ENCODE results near the gene PRKCE. TPM values are rescaled to one million over a fixed set of nuclear protein-coding genes. Genes with fewer than 3 reads are reported as not detected.

PRKCE gene
- total and polyA plus RNA-seq, 2 experiments from 2014 or later, result 9.6 to 11.9 TPM

DNA sequence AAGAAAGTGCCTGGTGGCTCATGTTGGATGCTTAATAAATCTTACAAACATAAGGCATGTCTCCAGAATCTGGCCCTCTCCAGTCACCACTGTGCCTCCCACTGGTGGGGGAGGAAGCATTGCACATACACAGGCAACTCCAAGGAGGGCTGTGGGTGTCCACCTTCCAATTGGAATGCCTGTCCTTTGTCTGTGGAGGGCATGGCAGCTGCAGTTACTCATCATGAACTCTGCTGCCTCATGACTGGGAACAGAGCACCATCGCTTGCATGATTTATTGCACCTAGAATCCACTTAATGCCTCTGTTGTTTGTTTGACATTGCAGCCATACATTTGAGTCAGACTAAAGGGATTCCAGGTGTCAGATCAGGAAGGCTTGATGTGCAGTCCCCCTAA, 278.9 kb downstream of the PRKCE start:
- Histone ChIP-seq H3K9me2 (replicated peaks; ENCODE audit: insufficient read depth) (no peaks in the 10 kb centered on the region), H3K4me1 (ENCODE audit: insufficient read depth) (no peaks in the 10 kb centered on the region), H3K36me3 (replicated peaks; ENCODE audit: insufficient read depth, low read depth) (no peaks in the 10 kb centered on the region), H3K27ac (peak overlapping the region; percentile 41), H3K9me3 (ENCODE audit: low read depth) (no peaks in the 10 kb centered on the region), H3K79me2 (no peaks in the 10 kb centered on the region), H3K4me3 (no peak overlapping the region), H4K20me1 (ENCODE audit: insufficient read depth, poor library complexity, severe bottlenecking) (no peaks in the 10 kb centered on the region), H3K27me3 (no peaks in the 10 kb centered on the region), H2AFZ (no peak overlapping the region), H3K4me2 (no peak overlapping the region)
- peak; percentile 60 for DNase-seq (ENCODE audit: low spot score)
- TF ChIP-seq, protein P1, sequence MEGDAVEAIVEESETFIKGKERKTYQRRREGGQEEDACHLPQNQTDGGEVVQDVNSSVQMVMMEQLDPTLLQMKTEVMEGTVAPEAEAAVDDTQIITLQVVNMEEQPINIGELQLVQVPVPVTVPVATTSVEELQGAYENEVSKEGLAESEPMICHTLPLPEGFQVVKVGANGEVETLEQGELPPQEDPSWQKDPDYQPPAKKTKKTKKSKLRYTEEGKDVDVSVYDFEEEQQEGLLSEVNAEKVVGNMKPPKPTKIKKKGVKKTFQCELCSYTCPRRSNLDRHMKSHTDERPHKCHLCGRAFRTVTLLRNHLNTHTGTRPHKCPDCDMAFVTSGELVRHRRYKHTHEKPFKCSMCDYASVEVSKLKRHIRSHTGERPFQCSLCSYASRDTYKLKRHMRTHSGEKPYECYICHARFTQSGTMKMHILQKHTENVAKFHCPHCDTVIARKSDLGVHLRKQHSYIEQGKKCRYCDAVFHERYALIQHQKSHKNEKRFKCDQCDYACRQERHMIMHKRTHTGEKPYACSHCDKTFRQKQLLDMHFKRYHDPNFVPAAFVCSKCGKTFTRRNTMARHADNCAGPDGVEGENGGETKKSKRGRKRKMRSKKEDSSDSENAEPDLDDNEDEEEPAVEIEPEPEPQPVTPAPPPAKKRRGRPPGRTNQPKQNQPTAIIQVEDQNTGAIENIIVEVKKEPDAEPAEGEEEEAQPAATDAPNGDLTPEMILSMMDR (IDR thresholded peaks at IDR 0.05; ENCODE audit: poor library complexity), result no peak
- TF ChIP-seq EZH2phosphoT487 (IDR thresholded peaks at IDR 0.05; ENCODE audit: low read depth, severe bottlenecking, unreplicated experiment) (no peak), EZH2 (IDR thresholded peaks at IDR 0.05; ENCODE audit: borderline replicate concordance) (no peak)
- 38% methylated on average over 1 of the region's 1 CpG for WGBS (ENCODE audit: low lambda C conversion rate, missing lambda C conversion rate)

GRCh38 chr2:45932278-45932975, 281.0 kb downstream of the PRKCE start:
- Histone ChIP-seq H3K27me3 (no peaks in the 10 kb centered on the region), H3K9me3 (ENCODE audit: low read depth) (no peaks in the 10 kb centered on the region), H3K4me3 (no peak overlapping the region), H3K4me1 (ENCODE audit: insufficient read depth) (peaks cover 3% of the 10 kb centered on the region), H3K79me2 (no peaks in the 10 kb centered on the region), H3K27ac (no peak overlapping the region), H3K36me3 (replicated peaks; ENCODE audit: insufficient read depth, low read depth) (no peaks in the 10 kb centered on the region), H4K20me1 (ENCODE audit: insufficient read depth, poor library complexity, severe bottlenecking) (no peaks in the 10 kb centered on the region), H2AFZ (no peak overlapping the region), H3K4me2 (no peak overlapping the region), H3K9me2 (replicated peaks; ENCODE audit: insufficient read depth) (no peaks in the 10 kb centered on the region)
- no peak for TF ChIP-seq EZH2 (IDR thresholded peaks at IDR 0.05; ENCODE audit: borderline replicate concordance)
- no peak for TF ChIP-seq EZH2phosphoT487 (IDR thresholded peaks at IDR 0.05; ENCODE audit: low read depth, severe bottlenecking, unreplicated experiment)
- TF ChIP-seq, protein P1 (IDR thresholded peaks at IDR 0.05; ENCODE audit: poor library complexity), result no peak
- no peak for DNase-seq (ENCODE audit: low spot score)
- 91% methylated on average over 8 of the region's 8 CpGs for whole genome bisulfite sequencing (ENCODE audit: low lambda C conversion rate, missing lambda C conversion rate)

GRCh38 chr2:45935791-45936622, 284.5 kb downstream of the PRKCE start:
- Histone ChIP-seq H3K27ac (no peak overlapping the region), H4K20me1 (ENCODE audit: insufficient read depth, poor library complexity, severe bottlenecking) (no peaks in the 10 kb centered on the region)
- no peak for TF ChIP-seq EZH2phosphoT487 (IDR thresholded peaks at IDR 0.05; ENCODE audit: low read depth, severe bottlenecking, unreplicated experiment)
- TF ChIP-seq, protein P1 (IDR thresholded peaks at IDR 0.05; ENCODE audit: poor library complexity), result peak; percentile 87
- TF ChIP-seq EZH2 (IDR thresholded peaks at IDR 0.05; ENCODE audit: borderline replicate concordance), result no peak

More at GRCh38 chr2:45935791-45936622, 284.5 kb downstream of the PRKCE start:
- 40% methylated on average over 12 of the region's 13 CpGs for WGBS (ENCODE audit: low lambda C conversion rate, missing lambda C conversion rate)
- H3K4me1 ChIP-seq (ENCODE audit: insufficient read depth), result peaks cover 25% of the 10 kb centered on the region
- no peak overlapping the region for H3K4me3 ChIP-seq
- no peak overlapping the region for H2AFZ ChIP-seq
- H3K79me2 ChIP-seq, result no peaks in the 10 kb centered on the region
- no peaks in the 10 kb centered on the region for H3K9me3 ChIP-seq (ENCODE audit: low read depth)
- no peaks in the 10 kb centered on the region for H3K9me2 ChIP-seq (replicated peaks; ENCODE audit: insufficient read depth)
- no peaks in the 10 kb centered on the region for H3K27me3 ChIP-seq
- peak overlapping the region; percentile 7 for H3K4me2 ChIP-seq
- peak; percentile 92 for DNase-seq (ENCODE audit: low spot score)
- no peaks in the 10 kb centered on the region for H3K36me3 ChIP-seq (replicated peaks; ENCODE audit: insufficient read depth, low read depth)
